GM18951 (cell line): Measurements from ENCODE around the gene IL27RA.
A peak's percentile ranks its signal among the peaks of the same experiment; 100 is the strongest.
"Not testable (repeated sequence)": the region's sequence is repeated elsewhere in the genome, so short reads cannot be mapped to it uniquely, and the experiment has no call there.

ENCODE experiments used
- POLR2A ChIP-seq: IDR thresholded peaks from 4 replicates; pipeline ENCODE4 v1.6.1; 2011; ENCODE audit warnings: mild to moderate bottlenecking; ENCODE audit not compliant: insufficient read length, insufficient read depth; ENCODE audit errors: extremely low read depth
- in situ Hi-C: fragments of 300-500 bp; cut with MboI; formaldehyde crosslinking; loops from one replicate; pipeline ENCODE4 v1.12.0; 2022; ENCODE audit warnings: low sequenced_read_pairs, mixed read lengths, inconsistent platforms; ENCODE audit not compliant: unreplicated experiment

IL27RA gene

DNA sequence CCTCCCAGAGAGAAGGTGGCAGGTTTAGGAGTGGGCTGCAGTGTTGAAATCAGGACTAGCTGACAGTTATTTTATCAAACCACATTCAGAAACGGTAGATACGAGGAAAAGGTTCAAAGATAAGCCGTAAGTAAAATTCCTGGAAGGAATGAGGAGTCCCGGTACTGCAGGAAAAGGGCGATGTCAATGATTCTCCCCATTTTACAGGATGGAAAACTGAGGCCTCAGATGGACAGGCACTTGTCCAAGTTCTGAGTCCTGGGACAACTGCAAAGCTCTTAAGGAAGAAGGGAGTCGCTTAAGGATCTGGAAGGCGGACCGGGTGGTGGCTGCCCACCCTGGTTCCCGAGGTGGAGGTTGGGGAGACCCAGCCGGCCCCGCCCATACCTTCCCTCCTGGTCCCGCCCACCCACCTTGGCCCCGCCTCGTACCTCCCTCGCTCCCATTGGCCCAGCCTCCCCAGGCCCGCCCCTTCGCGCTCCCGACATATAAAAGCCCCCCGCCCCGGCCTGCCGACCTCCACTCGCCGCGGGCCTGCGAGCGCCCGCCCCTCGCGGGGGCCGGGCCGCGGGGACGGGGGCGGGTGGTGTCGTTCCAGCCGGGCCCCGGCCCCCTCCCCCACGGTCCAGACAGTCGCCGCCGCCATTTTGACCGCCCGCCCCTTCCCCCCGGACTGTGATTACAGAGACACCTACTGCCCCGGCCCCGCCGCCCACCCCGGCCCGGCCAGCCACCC, 26.0 kb upstream of the IL27RA start:
- TF ChIP-seq POLR2A, result peak; percentile 80
- in situ Hi-C loops, result no loop called here

DNA sequence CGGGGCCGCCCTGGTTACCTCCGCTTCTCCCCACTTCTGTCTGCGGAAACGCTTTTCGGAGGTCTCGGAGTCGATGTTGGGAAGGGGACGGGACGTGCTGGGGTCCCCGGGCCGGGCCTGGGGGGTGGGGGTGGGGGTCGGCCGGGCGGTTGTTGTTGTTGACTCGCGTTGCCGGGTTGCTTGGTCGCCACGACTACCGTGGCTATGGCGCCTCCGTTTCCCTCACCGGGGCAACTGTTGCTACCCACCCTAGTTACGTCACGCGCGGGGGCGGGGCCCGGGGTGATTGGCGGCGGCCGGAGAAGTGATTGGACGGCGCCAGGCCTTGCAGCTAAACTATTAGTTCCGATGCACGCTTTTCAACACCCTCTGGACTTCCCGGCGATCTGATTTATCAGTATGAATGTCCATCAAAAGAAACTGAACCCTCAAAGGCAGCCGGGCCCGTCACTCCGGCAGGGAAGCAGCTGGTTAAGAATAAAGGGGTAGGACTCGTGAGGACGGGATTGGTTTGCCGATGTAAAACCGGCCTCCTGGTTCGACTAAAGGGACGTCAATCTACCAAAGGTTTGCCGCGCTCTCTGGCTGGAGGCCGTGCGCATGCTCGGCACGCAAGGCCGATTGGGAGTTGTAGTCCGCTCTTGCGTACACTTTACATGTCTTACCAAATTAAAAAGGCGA, 25.3 kb upstream of the IL27RA start, which contains the start of gene RFX1:
Gene RFX1, minus strand, starts transcription at position 236 of the 681 bp plus-strand sequence. CDS start 12,477 bp downstream, outside the sequence.
- in situ Hi-C loops, result no loop called here

GRCh38 chr19:14006766-14007562, 24.6 kb upstream of the IL27RA start:
- in situ Hi-C loops, result no loop called here
- peak; percentile 60 for TF ChIP-seq POLR2A

More for the DNA sequence above, 25.3 kb upstream of the IL27RA start, which contains the start of gene RFX1:
- TF ChIP-seq POLR2A, result no peak

GRCh38 chr19:14012378-14012915, 19.1 kb upstream of the IL27RA start:
- no peak for TF ChIP-seq POLR2A
- in situ Hi-C loops, result no loop called here

DNA sequence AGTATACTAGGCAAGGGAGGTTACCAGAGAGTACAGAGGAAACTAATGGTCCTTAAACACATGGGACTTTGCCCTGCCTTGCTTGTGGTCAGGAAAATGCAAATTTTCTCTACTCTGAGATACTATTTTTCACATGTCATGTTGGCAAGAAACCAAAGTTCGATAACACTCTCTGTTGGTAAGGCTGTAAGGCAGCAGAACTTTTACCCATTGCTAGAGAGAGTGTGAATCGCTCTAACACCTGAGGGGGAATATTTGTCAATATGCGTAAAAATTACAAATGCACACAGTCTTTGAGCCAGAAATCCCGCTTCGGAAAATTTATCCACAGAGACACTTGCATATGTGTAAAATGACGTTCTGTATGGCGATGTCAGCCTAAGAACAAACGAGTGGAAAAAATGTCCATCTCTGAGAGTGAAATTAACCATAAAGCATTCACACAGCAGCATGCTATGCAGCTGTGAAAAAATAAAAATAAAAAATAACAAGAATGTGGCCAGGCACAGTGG, 16.0 kb upstream of the IL27RA start:
- peak; percentile 39 for TF ChIP-seq POLR2A
- in situ Hi-C loops, result no loop called here

GRCh38 chr19:14019100-14019499, 12.5 kb upstream of the IL27RA start:
- in situ Hi-C loops, result no loop called here
- TF ChIP-seq POLR2A, result no peak

GRCh38 chr19:14019739-14020138, 11.8 kb upstream of the IL27RA start:
- in situ Hi-C loops, result not testable (repeated sequence)

DNA sequence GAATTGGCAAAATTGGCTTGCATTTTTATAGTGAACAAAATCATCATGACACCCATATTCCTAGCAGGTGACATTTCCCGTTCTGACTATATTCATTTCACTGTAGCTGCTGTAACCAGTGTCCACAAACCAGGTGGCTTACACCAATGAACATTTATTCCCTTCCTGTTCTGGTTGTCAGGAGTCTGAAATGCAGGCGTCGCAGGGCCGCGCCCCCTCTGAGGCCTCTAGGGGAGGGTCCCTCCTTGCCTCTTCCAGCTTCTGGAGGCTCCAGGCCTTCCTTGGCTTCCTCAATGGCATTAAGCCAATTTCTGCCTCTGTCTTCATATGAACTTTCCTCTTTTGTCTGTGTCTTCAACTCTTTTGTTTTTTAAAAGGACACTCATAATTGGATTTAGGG, 10.1 kb upstream of the IL27RA start:
- in situ Hi-C loops, result no loop called here
- TF ChIP-seq POLR2A, result no peak

GRCh38 chr19:14022469-14022868, 9.1 kb upstream of the IL27RA start:
- in situ Hi-C loops, result no loop called here

DNA sequence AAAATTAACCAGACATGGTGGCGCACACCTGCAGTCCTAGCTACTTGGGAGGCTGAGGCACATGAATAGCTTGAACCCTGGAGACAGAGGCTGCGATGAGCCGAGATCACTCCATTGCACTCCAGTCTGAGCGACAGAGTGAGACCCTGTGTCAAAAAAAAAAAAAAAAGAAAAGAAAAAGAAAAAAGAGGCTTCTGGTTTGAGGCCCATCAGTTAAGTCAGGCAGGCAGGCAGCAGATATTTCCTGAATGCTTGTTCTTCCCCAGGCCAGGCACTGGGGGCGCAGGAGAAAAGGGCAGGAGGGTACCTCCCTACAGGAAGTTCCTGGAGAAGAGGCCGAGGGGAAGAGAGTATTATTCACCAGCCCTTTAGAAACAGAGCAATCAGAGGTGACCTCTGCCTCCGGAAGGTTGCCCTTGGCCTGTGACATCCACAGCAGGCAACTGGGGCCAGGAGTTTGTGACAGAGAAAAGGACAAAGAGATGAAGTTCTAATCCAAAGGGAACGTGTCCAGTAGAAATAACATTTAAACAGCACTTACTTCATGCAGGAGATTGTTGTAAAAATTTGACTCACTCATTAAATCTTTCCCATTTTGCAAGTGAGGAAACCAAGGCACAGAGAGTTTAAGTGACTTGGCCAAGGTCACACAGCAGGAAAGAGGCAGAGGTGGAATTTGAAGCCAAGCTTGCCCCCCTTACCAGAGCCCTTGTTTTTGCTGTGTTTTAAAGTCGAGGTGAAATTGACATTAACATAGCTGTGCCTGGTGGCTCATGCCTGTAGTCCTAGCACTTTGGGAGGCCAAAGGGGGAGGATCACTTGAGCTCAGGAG, 7.9 kb upstream of the IL27RA start:
- in situ Hi-C loops, result no loop called here
- TF ChIP-seq POLR2A, result no peak

More at GRCh38 chr19:14022469-14022868, 9.1 kb upstream of the IL27RA start:
- no peak for TF ChIP-seq POLR2A

DNA sequence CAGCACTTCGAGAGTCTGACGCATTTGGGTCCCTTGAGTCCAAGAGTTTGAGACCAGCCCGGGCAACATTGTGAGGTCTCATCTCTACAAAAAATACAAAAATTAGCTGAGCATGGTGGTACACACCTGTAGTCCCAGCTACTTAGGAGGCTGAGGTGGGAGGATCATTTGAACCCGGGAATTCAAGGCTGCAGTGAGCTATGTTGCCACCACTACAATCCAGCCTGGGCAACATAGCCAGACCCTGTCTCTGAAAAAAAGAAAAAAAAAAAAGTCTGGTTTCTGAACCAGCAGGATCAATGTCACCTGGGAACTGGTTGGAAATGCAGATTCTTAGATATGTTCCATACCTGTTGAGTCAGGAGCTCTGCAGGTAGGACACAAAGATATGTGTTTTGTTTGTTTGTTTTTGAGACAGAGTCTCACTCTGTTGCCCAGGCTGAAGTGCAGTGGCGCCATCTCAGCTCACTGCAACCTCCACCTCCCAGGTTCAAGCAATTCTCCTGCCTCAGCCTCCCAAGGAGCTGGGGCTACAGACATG, 4.8 kb upstream of the IL27RA start:
- in situ Hi-C loops, result not testable (repeated sequence)

DNA sequence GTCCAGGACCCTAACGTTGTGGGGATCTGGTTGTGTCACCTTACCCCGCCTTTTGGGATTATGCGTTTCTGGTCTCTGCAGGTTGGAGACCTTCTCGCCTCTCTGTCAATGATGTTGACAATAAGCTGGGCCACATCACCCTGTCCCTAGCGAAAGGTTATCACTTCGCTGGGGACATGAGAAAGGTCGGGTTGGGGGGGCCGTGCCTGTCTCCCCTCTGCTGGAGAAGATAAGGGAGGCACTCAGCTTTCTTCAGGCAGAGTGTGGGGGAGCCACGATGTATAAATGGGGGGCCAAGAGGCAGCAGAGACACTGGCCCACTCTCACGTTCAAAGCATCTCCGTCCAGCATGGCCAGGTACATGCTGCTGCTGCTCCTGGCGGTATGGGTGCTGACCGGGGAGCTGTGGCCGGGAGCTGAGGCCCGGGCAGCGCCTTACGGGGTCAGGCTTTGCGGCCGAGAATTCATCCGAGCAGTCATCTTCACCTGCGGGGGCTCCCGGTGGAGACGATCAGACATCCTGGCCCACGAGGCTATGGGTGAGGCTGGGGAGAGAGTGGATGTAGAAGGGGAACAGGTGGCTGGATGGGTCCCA, 3.6 kb upstream of the IL27RA start, which contains the start of gene RLN3:
Gene RLN3, plus strand, starts transcription at position 293 of the 595 bp plus-strand sequence. Its CDS starts 57 bp downstream, at position 350.
- no peak for TF ChIP-seq POLR2A
- in situ Hi-C loops, result no loop called here

- no peak for TF ChIP-seq POLR2A
- in situ Hi-C loops, result no loop called here
Measured at GRCh38 chr19:14028901-14029300, 2.7 kb upstream of the IL27RA start.
